GM10847 (cell line): ENCODE results near the gene ROPN1L.

Source experiments
- POLR2A ChIP-seq: IDR thresholded peaks from 2 replicates; pipeline ENCODE4 v1.6.1; 2011; ENCODE audit not compliant: insufficient read length; ENCODE audit errors: extremely low read depth

The ROPN1L gene

DNA sequence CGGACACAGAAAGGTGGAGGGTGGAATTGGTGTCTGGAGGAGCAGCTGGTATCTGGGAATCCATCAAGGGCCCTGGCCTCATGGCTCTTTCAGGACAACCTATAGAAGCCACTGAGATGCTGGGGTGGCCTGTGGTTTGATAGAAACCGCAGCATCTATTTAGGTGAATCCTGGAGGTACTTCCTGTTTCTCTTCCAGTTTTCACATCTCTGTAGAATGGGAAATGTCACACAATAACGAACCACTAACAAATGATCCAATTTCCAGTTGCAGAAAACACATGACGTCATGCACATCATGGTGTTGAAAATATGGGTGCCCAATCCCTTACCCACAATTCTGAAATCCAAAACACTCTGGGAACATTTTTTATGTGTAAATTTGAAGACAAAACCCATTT lies 52.2 kb downstream of the ROPN1L start:
- TF ChIP-seq POLR2A = no peak

- TF ChIP-seq POLR2A = no peak
Observed at GRCh38 chr5:10497554-10497953, 55.9 kb downstream of the ROPN1L start.

DNA sequence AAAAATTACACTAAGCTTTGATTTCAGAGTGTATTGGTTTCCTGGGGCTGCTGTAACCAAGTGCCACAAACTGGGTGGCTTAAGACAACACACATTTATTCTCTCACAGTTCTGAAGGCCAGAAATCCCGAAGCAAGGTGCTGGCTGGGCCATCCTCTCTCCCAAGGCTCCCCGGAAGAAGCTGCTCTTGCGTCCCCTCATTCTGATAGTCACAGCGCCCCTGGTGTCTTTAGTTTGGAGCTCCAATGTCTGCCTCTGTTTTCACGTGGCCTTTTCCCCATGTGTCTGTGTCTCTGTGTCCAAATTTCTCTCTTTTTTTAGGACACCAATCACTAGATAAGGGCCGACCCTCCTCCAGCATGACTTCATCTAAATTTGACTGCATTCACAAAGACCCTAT lies 56.7 kb downstream of the ROPN1L start:
- no peak for TF ChIP-seq POLR2A

DNA sequence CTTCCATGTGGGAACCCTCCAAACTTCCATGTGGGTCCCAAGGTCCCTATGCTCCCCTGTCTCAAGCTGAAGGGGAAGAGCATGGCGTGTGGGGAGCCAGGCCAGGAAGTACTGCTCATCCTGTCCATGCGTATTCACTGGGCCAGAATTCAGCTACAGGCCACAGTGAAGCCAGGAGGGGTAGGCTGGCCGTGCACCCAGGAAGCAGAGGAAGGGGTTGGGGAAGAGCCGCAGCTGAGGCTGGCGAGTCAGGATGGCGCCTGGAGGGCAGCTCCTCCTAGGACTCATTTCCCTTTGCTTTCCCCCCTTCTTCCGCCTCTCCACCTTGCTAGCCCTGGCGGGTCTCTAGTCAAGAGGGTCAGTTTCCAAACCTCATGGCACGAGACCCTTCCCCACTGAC lies 57.4 kb downstream of the ROPN1L start:
- no peak for TF ChIP-seq POLR2A

DNA sequence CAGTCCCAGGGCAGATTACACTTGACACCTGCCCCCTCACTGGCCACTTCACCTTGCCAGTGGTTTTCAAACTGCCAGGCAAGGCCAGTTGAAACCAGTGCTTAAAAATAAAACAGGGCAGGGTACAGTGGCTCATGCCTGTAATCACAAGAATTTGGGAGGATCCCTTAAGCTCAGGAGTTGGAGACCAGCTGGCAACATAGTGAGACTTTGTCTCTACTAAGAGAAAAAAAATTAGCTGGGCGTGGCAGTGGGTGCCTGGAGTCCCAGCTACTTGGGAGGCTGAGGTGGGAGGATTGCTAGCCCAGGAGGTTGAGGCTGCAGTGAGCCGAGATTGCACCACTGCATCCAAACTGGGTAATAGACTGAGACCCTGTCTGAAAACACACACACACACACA lies 58.1 kb downstream of the ROPN1L start:
- TF ChIP-seq POLR2A = no peak

GRCh38 chr5:10500669-10501068 lies 59.0 kb downstream of the ROPN1L start:
- TF ChIP-seq POLR2A = no peak

DNA sequence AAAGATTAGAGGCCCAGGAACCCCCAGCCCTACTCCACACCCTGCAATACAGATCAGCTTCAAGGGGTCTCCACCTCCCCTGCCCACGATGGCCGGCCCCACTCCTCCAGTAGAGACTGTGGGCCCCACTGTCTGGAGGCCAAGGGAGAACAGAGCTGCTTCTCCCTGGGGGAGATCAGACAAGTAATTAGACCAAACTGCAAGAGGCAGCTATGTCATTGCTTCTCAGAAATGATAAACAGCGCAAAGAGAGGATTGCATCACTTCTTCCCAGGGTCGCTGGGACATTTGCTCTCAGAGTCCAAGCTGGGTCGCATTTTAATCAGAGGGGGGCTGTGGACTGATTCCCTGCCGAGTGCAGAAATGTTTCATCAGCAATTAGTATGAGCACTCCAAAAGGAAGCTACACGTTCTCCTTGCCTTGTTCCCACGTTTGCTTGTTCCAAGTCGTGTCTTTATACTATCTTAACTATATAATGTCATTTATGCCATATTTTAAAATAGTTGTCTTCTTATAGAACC lies 59.9 kb downstream of the ROPN1L start:
- no peak for TF ChIP-seq POLR2A

GRCh38 chr5:10502130-10502529 lies 60.5 kb downstream of the ROPN1L start:
- no peak for TF ChIP-seq POLR2A

GRCh38 chr5:10502578-10502977 lies 60.9 kb downstream of the ROPN1L start:
- no peak for TF ChIP-seq POLR2A

DNA sequence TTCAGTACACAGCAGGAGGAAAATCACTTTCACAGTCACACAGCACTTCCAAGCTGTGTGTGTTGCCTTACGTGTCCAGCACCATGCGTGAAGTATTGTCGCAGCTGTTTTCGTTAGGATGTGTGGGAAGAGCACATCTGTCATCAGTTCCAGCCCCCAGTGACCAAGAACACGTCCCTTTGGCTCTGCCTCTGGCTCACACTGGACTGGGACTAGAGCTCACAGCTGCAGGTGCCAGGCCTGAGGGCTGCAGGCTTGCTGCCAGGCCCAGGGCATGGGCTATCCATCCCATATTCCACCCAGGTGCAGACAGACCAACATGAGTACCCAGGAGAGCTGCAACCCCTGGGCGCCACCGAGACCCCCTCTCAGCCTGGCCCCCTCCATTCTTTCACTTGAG lies 61.6 kb downstream of the ROPN1L start:
- no peak for TF ChIP-seq POLR2A

GRCh38 chr5:10503997-10504793 lies 62.5 kb downstream of the ROPN1L start:
- no peak for TF ChIP-seq POLR2A

GRCh38 chr5:10505517-10506095 lies 63.9 kb downstream of the ROPN1L start:
- TF ChIP-seq POLR2A = no peak

GRCh38 chr5:10506535-10506934 lies 64.9 kb downstream of the ROPN1L start:
- no peak for TF ChIP-seq POLR2A

- TF ChIP-seq POLR2A = no peak
Observed at GRCh38 chr5:10507575-10508096, 66.0 kb downstream of the ROPN1L start.

GRCh38 chr5:10509575-10509974 lies 67.9 kb downstream of the ROPN1L start:
- no peak for TF ChIP-seq POLR2A
